ENCODE measurements around the gene C1orf94.

Gene C1orf94

GRCh38 chr1:34176830-34177603 lies at the start of gene C1orf94:
TSS of gene C1orf94 (plus strand) at chr1:34176907. CDS start at chr1:34177790, 883 bp downstream.
- no peak for DNase-seq

GRCh38 chr1:34127006-34128000 lies 49.4 kb upstream of the C1orf94 start:
- no peak for DNase-seq

GRCh38 chr1:34128186-34128889 lies 48.4 kb upstream of the C1orf94 start:
- DNase-seq = no peak

- no peak for DNase-seq
Observed at GRCh38 chr1:34129630-34130029, 47.1 kb upstream of the C1orf94 start.

GRCh38 chr1:34130306-34130705 lies 46.4 kb upstream of the C1orf94 start:
- no peak for DNase-seq

- no peak for DNase-seq
Observed at GRCh38 chr1:34131396-34132160, 45.1 kb upstream of the C1orf94 start.

GRCh38 chr1:34132161-34132420 lies 44.6 kb upstream of the C1orf94 start:
- no peak for DNase-seq

GRCh38 chr1:34137411-34137810 lies 39.3 kb upstream of the C1orf94 start:
- no peak for DNase-seq

- no peak for DNase-seq
Observed at GRCh38 chr1:34140011-34140676, 36.6 kb upstream of the C1orf94 start.

- DNase-seq = no peak
Observed at GRCh38 chr1:34143975-34144374, 32.7 kb upstream of the C1orf94 start.

GRCh38 chr1:34144766-34145165 lies 31.9 kb upstream of the C1orf94 start:
- DNase-seq = no peak

- DNase-seq = no peak
Observed at GRCh38 chr1:34147301-34147700, 29.4 kb upstream of the C1orf94 start.

GRCh38 chr1:34149501-34149900 lies 27.2 kb upstream of the C1orf94 start:
- no peak for DNase-seq

- no peak for DNase-seq
Observed at GRCh38 chr1:34153246-34153645, 23.5 kb upstream of the C1orf94 start.

- no peak for DNase-seq
Observed at GRCh38 chr1:34155860-34156259, 20.8 kb upstream of the C1orf94 start.

- no peak for DNase-seq
Observed at GRCh38 chr1:34156739-34157138, 20.0 kb upstream of the C1orf94 start.

GRCh38 chr1:34162852-34163766 lies 13.6 kb upstream of the C1orf94 start:
- no peak for DNase-seq

GRCh38 chr1:34163792-34164731 lies 12.6 kb upstream of the C1orf94 start:
- DNase-seq = no peak

GRCh38 chr1:34164771-34165391 lies 11.8 kb upstream of the C1orf94 start, which contains the start of gene CSMD2:
TSS of gene CSMD2 (minus strand) at chr1:34165230. CDS start at chr1:34165097, 133 bp downstream.
- no peak for DNase-seq

Data from CD4-positive, alpha-beta T cell treated with Interleukin-21 for 1 hour (primary cell).